ENCODE results near the gene AADACL2. TPM values are rescaled to one million over a fixed set of nuclear protein-coding genes. Genes with fewer than 3 reads are reported as not detected.
"Not testable (repeated sequence)": the region's sequence is repeated elsewhere in the genome, so short reads cannot be mapped to it uniquely, and the experiment has no call there.

Gene AADACL2
- total RNA-seq, 1 experiment from 2014 or later = not detected

- Histone ChIP-seq H3K4me1 (no peaks in the 10 kb centered on the region), H3K27ac (no peak overlapping the region), H3K27me3 (no peaks in the 10 kb centered on the region), H3K4me3 (no peak overlapping the region), H3K36me3 (no peaks in the 10 kb centered on the region), H3K9me3 (replicated peaks) (no peaks in the 10 kb centered on the region)
- no peak for DNase-seq
Observed at GRCh38 chr3:151740581-151740980, 6.9 kb downstream of the AADACL2 start.

- Histone ChIP-seq H3K27ac (no peak overlapping the region), H3K4me1 (no peaks in the 10 kb centered on the region), H3K9me3 (replicated peaks) (no peaks in the 10 kb centered on the region), H3K4me3 (no peak overlapping the region), H3K36me3 (no peaks in the 10 kb centered on the region), H3K27me3 (no peaks in the 10 kb centered on the region)
- no peak for DNase-seq
Observed at GRCh38 chr3:151743855-151744254, 10.1 kb downstream of the AADACL2 start.

- H3K27ac ChIP-seq = no peak overlapping the region
- H3K4me1 ChIP-seq = no peaks in the 10 kb centered on the region
- DNase-seq = no peak
- no peaks in the 10 kb centered on the region for H3K27me3 ChIP-seq
- H3K36me3 ChIP-seq = no peaks in the 10 kb centered on the region
- no peak overlapping the region for H3K4me3 ChIP-seq
- no peaks in the 10 kb centered on the region for H3K9me3 ChIP-seq (replicated peaks)
Observed at GRCh38 chr3:151750181-151750580, 16.5 kb downstream of the AADACL2 start.

- no peak for DNase-seq
- Histone ChIP-seq H3K27ac (no peak overlapping the region), H3K9me3 (replicated peaks) (no peaks in the 10 kb centered on the region), H3K36me3 (no peaks in the 10 kb centered on the region), H3K4me1 (no peaks in the 10 kb centered on the region), H3K4me3 (no peak overlapping the region), H3K27me3 (no peaks in the 10 kb centered on the region)
Observed at GRCh38 chr3:151750678-151751077, 17.0 kb downstream of the AADACL2 start.

- Histone ChIP-seq H3K27me3 (no peaks in the 10 kb centered on the region), H3K4me3 (no peak overlapping the region), H3K9me3 (replicated peaks) (no peaks in the 10 kb centered on the region), H3K36me3 (no peaks in the 10 kb centered on the region), H3K4me1 (no peaks in the 10 kb centered on the region), H3K27ac (no peak overlapping the region)
- no peak for DNase-seq
Observed at GRCh38 chr3:151751161-151751560, 17.4 kb downstream of the AADACL2 start.

- Histone ChIP-seq H3K9me3 (replicated peaks) (no peaks in the 10 kb centered on the region), H3K36me3 (no peaks in the 10 kb centered on the region), H3K27ac (no peak overlapping the region), H3K4me1 (no peaks in the 10 kb centered on the region), H3K4me3 (no peak overlapping the region), H3K27me3 (no peaks in the 10 kb centered on the region)
- DNase-seq = no peak
Observed at GRCh38 chr3:151753846-151754245, 20.1 kb downstream of the AADACL2 start.

GRCh38 chr3:151761581-151761980 lies 27.9 kb downstream of the AADACL2 start:
- DNase-seq = no peak
- no peaks in the 10 kb centered on the region for H3K9me3 ChIP-seq (replicated peaks)
- H3K27me3 ChIP-seq = no peaks in the 10 kb centered on the region
- H3K4me1 ChIP-seq = no peaks in the 10 kb centered on the region
- no peak overlapping the region for H3K4me3 ChIP-seq
- no peaks in the 10 kb centered on the region for H3K36me3 ChIP-seq
- no peak overlapping the region for H3K27ac ChIP-seq

GRCh38 chr3:151764699-151765098 lies 31.0 kb downstream of the AADACL2 start:
- H3K27me3 ChIP-seq = not testable (repeated sequence)

GRCh38 chr3:151765685-151766084 lies 32.0 kb downstream of the AADACL2 start:
- Histone ChIP-seq H3K27me3 (no peaks in the 10 kb centered on the region), H3K36me3 (no peaks in the 10 kb centered on the region), H3K9me3 (replicated peaks) (no peaks in the 10 kb centered on the region), H3K4me3 (no peak overlapping the region), H3K27ac (no peak overlapping the region), H3K4me1 (no peaks in the 10 kb centered on the region)
- DNase-seq = no peak

More at GRCh38 chr3:151764699-151765098, 31.0 kb downstream of the AADACL2 start:
- DNase-seq; H3K4me1 ChIP-seq; H3K4me3 ChIP-seq; H3K27ac ChIP-seq; H3K36me3 ChIP-seq; H3K9me3 ChIP-seq (replicated peaks): not testable (repeated sequence)

- Histone ChIP-seq H3K27ac (no peak overlapping the region), H3K4me1 (no peaks in the 10 kb centered on the region), H3K9me3 (replicated peaks) (no peaks in the 10 kb centered on the region), H3K36me3 (no peaks in the 10 kb centered on the region), H3K27me3 (no peaks in the 10 kb centered on the region), H3K4me3 (no peak overlapping the region)
- no peak for DNase-seq
Observed at GRCh38 chr3:151766454-151766853, 32.7 kb downstream of the AADACL2 start.

- Histone ChIP-seq H3K4me1 (no peaks in the 10 kb centered on the region), H3K27ac (no peak overlapping the region), H3K4me3 (no peak overlapping the region), H3K9me3 (replicated peaks) (no peaks in the 10 kb centered on the region), H3K36me3 (no peaks in the 10 kb centered on the region), H3K27me3 (no peaks in the 10 kb centered on the region)
- no peak for DNase-seq
Observed at GRCh38 chr3:151768393-151768930, 34.7 kb downstream of the AADACL2 start.

- Histone ChIP-seq H3K27me3 (no peaks in the 10 kb centered on the region), H3K4me3 (no peak overlapping the region), H3K27ac (no peak overlapping the region), H3K36me3 (no peaks in the 10 kb centered on the region), H3K9me3 (replicated peaks) (no peaks in the 10 kb centered on the region), H3K4me1 (no peaks in the 10 kb centered on the region)
- DNase-seq = no peak
Observed at GRCh38 chr3:151769175-151769574, 35.4 kb downstream of the AADACL2 start.

GRCh38 chr3:151770956-151771355 lies 37.2 kb downstream of the AADACL2 start:
- H3K27me3 ChIP-seq = no peaks in the 10 kb centered on the region
- no peaks in the 10 kb centered on the region for H3K4me1 ChIP-seq
- H3K9me3 ChIP-seq (replicated peaks) = no peaks in the 10 kb centered on the region
- no peak for DNase-seq
- H3K27ac ChIP-seq = no peak overlapping the region
- no peaks in the 10 kb centered on the region for H3K36me3 ChIP-seq
- H3K4me3 ChIP-seq = no peak overlapping the region

- DNase-seq = no peak
- Histone ChIP-seq H3K27me3 (no peaks in the 10 kb centered on the region), H3K36me3 (no peaks in the 10 kb centered on the region), H3K4me3 (no peak overlapping the region), H3K9me3 (replicated peaks) (no peaks in the 10 kb centered on the region), H3K4me1 (no peaks in the 10 kb centered on the region), H3K27ac (no peak overlapping the region)
Observed at GRCh38 chr3:151772825-151773480, 39.2 kb downstream of the AADACL2 start.

GRCh38 chr3:151774235-151774634 lies 40.5 kb downstream of the AADACL2 start:
- Histone ChIP-seq H3K27ac (no peak overlapping the region), H3K4me1 (no peaks in the 10 kb centered on the region), H3K27me3 (no peaks in the 10 kb centered on the region), H3K4me3 (no peak overlapping the region), H3K9me3 (replicated peaks) (no peaks in the 10 kb centered on the region), H3K36me3 (no peaks in the 10 kb centered on the region)
- DNase-seq = no peak

- Histone ChIP-seq H3K27me3 (no peaks in the 10 kb centered on the region), H3K4me3 (no peak overlapping the region), H3K4me1 (no peaks in the 10 kb centered on the region), H3K36me3 (no peaks in the 10 kb centered on the region), H3K27ac (no peak overlapping the region), H3K9me3 (replicated peaks) (no peaks in the 10 kb centered on the region)
- DNase-seq = no peak
Observed at GRCh38 chr3:151774910-151775309, 41.2 kb downstream of the AADACL2 start.

All from SJCRH30 (cell line).